NOMO-1 (cell line): Measurements from ENCODE around the gene SLC2A6.

ENCODE experiments used
- DNase-seq, 2 experiments: peaks; one replicate each; lab custom pipeline; 2025; ENCODE audit not compliant: unreplicated experiment in 2 of 2; lab: John Stamatoyannopoulos, UW

The SLC2A6 gene

DNA sequence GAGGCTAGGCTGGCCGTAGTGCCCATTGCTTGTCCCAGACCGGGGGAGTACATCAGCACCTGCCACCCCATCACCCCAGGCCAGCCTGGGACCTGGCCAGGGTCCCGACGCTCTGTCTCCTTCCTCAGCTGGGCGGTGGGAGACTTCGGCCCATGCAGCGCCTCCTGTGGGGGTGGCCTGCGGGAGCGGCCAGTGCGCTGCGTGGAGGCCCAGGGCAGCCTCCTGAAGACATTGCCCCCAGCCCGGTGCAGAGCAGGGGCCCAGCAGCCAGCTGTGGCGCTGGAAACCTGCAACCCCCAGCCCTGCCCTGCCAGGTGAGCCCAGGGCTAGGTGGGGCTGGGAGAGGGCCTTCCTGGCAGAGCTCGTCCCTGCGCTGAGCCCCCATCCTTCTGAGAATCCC is 35.7 kb downstream of the SLC2A6 start:
- DNase-seq: no peak

DNA sequence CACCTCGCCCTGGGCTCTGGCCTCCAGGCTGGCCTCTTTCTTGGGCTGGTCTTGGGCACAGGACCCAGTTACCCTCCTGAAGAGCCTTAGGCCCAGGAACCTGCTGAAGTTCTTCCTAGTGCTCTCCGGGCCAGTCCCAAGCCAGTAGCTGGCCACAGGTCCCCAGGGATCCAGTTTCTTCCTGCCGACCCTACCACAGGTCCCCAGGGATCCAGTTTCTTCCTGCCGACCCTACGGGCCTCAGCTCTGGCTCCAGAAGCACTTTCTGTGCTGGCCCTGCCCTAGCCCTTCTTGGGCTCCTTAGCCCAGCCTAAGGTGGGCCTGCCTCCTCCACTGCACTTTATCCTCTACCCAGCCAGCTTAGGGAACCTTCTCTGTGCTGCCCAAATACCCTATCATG is 37.3 kb downstream of the SLC2A6 start:
- DNase-seq: no peak

DNA sequence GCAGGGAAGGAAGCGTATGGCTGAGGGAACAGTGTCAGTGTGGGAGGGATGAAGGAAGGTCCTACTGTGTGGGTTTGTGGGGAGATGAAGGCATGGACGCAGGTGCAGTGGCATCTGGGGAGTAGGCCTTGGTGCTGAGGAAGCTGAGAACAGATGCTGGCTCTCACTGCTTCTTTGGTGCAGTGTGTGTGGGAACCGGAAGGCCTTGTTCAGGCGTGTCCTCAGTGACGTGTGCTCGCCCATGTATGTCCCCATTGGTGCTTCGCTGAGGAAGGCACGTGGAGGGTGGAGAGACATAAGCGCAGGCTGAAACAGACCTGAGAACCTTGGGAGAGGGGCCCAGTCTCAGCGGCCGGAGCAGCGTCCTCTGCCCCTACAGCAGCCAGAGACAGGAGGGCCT is 38.0 kb downstream of the SLC2A6 start:
- no peak for DNase-seq

DNA sequence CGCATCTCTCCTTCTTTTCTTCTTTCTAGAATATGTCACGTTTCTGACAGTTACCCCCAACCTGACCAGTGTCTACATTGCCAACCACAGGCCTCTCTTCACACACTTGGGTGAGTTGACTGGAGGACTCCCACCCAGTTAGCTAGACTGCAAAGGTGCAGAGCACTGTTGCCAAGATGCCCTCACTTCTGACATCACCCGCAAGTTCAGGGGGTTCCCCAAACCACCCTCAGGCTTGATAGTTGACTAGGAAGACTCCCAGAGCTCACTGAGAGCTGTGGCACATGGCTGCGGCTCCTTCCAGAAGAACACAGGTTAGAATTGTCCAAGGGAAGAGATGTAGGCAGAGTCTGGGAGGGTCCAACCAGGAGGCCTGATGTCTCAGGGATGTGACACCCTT is 39.6 kb downstream of the SLC2A6 start:
- no peak for DNase-seq

DNA sequence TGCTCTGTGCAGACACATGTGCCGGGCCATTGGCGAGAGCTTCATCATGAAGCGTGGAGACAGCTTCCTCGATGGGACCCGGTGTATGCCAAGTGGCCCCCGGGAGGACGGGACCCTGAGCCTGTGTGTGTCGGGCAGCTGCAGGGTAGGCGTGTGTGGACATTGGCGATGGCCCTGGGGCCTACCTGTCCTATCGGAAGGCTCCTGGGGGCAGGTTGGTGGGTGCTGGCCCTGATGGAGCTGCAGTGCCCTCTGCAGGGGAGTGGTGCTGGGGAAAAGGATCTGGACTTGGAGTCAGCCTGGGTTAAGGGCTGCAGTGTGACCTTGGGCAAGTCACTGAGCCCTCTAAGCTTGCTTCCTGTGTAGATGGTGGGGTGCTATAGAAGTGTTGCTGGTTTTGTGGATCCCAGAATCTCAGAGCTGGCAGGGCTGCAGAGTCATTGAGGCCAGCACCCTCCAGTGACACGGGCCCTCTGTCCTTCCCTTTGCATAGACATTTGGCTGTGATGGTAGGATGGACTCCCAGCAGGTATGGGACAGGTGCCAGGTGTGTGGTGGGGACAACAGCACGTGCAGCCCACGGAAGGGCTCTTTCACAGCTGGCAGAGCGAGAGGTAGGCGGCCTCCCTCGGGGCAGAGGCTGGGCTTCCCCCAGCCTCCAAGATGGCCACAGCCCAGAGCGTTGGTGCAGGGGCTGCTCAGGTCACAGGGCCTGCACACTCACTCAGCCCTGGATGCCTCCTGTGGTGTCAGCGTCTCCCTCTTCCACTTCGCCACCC is 41.0 kb downstream of the SLC2A6 start:
- DNase-seq: no peak

DNA sequence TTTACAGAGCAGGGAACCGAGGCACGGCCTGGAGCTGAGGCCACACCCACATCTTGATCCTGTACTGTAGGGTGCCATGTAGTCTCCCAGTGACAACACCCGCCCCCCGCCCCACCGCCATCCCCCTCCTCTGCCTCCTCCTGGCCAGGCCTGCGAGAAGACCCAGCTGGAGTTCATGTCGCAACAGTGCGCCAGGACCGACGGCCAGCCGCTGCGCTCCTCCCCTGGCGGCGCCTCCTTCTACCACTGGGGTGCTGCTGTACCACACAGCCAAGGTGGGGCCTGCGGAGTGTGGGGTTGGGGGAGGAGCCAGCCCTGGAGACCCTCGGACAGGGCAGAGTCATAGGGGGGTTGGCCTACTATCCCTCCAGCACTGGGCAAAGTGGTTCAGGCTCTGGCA is 42.2 kb downstream of the SLC2A6 start:
- no peak for DNase-seq

DNA sequence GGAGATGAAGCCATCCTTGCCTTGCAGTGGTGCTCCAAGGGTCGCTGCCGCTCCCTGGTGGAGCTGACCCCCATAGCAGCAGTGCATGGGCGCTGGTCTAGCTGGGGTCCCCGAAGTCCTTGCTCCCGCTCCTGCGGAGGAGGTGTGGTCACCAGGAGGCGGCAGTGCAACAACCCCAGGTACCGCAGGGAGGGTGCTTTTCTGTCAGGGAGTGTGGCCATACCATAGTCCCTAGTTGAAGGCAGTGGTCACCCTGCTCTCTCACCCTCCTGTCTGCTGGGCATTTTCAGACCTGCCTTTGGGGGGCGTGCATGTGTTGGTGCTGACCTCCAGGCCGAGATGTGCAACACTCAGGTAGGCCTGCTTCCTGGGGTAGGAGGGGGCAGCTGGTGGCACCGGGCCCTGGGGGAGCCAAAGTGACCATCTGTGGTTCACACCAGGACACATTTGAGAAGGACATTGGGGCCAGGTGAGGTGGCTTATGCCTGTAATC is 45.5 kb downstream of the SLC2A6 start:
- no peak for DNase-seq

DNA sequence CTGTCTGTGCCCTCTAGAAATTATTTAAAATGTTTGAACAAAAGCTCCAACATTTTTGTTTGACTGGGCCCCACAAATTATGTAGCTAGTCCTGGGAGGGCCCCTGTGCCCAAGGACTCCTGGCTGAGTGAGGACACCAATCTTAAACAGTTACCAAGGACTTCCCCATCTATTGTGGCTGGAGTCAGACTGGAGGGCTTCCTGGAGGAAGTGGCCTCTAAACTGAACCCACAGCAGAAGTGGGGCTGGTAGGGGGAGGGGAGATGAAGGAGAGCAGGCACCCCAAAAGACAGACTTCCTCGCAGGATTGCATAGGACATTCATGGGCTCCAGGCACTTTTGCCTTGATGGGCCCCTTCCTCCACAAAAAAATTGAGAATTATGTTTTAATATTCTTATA is 48.7 kb downstream of the SLC2A6 start:
- DNase-seq: no peak

DNA sequence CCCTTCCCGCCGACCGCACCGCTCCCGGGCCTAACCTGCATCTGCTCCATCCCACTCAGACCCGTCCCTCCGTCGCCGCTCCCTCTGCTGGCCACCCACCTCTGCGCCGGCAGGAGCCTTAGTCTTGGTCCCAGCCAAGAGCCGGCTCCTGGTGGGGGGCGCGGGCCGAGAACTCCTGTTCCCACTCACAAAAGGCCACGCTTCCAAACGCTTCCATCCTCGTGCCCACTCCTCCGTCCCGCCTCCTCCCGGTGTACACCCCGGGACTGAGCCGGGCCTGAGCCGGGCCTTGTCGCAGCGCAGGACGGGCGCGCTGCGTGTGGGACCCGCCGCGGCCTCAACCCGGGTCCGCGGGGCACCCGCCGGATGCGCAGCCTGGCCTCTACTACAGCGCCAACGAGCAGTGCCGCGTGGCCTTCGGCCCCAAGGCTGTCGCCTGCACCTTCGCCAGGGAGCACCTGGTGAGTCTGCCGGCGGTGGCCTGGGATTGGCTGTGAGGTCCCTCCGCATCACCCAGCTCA is 49.2 kb downstream of the SLC2A6 start:
- no peak for DNase-seq

DNA sequence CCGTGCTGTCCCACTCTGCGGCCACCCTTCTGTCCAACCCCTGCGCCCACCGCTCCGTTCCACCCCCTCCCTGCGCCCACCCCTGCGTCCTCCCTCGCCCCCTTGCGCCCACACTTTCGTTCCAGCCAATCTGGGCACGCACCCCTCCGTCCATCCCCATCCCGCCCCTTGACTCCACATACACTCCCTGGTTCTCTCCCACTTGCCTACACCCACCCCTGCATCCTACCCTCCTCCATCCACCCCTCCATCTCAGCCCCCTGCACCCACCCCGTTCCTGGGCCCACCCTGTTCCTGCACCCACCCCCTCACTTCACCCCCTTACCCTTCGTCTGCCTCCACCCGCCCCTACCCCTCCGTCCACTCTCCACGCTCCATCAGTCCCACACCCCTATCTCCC is 49.7 kb downstream of the SLC2A6 start:
- DNase-seq: no peak

DNA sequence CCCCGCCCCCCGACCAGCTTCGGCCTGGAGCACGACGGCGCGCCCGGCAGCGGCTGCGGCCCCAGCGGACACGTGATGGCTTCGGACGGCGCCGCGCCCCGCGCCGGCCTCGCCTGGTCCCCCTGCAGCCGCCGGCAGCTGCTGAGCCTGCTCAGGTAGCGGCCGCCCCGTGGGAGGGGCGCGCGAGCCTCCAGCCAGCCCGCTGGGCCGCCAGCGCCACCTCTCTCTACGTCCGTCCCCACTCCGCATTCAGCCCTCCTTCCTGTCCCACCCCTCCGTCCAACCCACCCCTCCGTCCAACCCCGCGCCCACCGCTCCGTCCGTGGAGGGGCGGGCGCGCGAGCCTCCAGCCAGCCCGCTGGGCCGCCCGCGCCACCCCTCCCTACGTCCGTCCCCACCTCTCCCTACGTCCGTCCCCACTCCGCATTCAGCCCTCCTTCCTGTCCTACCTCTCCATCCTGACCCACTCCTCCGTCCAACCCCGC is 50.2 kb downstream of the SLC2A6 start:
- DNase-seq: no peak

DNA sequence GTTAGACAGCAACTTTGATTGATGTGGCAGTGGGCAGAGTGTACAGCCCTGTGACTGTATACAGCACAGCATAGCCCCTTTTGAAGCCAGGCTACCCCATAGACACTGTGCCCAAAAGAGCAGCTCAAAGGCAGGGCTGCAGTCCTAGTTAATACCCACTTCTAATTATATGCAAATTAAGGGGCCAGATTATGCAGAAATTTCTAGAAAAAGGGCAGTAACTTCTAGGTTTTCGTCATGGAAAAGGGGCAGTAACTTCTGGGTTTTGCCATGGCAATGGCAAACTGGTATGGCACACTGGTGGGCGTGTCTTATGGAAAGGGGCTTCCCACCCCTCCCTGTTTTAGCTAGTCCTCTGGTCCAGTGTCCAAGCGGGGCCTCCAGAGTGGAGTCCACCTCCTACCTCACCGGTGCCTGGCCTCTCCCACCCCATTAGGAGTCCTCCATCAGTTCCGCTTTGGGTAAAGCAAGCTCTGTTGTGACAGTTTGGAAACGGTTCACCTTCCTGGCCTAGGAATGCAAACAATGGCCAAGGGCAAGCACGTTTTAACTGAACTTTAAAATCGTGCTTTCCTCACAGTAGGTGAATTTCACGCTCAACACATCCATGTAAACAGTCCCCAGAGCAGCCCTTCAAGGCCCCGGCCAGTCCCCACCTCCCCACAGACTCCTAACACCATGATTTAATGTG is 51.1 kb downstream of the SLC2A6 start:
- DNase-seq: no peak

DNA sequence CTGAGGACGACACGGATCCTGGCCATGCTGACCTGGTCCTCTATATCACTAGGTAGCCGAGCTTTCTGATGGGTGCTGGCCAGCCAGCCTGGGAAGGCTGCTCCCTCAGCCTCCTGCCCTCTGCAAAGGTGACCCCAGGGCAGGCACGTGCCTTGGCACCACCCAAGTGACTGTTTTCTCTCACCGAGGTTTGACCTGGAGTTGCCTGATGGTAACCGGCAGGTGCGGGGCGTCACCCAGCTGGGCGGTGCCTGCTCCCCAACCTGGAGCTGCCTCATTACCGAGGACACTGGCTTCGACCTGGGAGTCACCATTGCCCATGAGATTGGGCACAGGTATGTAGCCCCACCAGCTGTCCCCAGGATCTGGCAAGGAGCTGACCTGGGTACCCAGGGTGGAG is 52.9 kb downstream of the SLC2A6 start:
- no peak for DNase-seq

DNA sequence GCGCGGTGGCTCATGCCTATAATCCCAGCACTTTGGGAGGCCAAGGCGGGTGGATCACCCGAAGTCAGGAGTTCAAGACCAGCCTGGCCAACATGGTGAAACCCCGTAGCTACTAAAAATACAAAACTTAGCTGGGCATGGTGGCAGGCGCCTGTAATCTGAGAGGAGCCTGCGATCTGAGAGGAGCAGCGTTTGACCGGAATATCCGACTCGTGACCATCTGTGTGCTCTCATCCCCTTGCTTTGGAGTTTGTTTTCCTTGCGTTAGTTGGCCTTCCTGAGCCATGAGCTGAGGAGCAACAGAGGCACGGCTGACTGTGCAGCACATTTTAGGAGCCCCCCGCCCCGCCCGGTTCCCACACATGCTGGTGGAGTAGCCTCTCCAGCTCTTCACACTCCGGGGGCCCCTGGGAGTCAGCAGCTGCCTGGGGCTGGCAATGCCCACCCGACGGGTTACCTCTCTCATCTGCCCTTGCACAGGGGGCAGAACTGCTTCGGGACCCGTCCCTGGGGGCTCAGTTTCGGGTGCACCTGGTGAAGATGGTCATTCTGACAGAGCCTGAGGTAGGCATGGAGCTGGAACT is 53.8 kb downstream of the SLC2A6 start:
- no peak for DNase-seq

DNA sequence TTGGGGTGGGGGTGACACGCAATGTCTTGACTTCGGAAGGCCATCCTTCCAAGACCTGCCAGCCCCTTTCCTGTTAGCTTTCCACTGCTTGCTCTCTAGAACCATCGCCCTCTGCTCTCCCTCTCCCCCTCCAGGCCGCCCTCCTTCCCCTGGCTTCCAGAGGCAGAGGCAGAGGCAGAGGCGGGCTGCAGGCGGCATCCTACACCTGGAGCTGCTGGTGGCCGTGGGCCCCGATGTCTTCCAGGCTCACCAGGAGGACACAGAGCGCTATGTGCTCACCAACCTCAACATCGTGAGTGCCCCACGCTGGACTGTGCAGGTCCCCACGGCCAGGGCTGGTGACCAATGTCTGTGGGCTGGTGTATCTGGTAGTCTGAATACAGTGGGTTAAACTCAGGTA is 54.7 kb downstream of the SLC2A6 start:
- no peak for DNase-seq

DNA sequence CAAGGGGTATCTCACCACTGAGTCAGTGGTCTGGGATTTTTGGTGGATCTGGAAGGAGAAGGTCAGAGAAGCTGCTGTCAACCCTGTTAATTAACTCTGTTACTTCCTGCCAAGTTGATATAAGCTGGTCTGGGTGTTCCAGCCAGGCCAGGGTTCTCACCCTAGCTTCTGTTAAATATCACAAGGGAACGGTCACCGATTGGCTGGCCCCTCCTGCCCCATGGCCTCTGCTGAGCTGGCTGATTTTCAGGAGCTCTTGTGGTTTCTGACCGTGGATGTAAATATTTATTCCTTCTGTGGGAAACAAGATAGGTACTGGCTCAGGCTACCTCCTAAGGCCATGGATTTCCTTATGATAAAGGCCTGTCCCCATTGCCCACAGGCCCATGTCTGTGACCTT is 55.7 kb downstream of the SLC2A6 start:
- no peak for DNase-seq

DNA sequence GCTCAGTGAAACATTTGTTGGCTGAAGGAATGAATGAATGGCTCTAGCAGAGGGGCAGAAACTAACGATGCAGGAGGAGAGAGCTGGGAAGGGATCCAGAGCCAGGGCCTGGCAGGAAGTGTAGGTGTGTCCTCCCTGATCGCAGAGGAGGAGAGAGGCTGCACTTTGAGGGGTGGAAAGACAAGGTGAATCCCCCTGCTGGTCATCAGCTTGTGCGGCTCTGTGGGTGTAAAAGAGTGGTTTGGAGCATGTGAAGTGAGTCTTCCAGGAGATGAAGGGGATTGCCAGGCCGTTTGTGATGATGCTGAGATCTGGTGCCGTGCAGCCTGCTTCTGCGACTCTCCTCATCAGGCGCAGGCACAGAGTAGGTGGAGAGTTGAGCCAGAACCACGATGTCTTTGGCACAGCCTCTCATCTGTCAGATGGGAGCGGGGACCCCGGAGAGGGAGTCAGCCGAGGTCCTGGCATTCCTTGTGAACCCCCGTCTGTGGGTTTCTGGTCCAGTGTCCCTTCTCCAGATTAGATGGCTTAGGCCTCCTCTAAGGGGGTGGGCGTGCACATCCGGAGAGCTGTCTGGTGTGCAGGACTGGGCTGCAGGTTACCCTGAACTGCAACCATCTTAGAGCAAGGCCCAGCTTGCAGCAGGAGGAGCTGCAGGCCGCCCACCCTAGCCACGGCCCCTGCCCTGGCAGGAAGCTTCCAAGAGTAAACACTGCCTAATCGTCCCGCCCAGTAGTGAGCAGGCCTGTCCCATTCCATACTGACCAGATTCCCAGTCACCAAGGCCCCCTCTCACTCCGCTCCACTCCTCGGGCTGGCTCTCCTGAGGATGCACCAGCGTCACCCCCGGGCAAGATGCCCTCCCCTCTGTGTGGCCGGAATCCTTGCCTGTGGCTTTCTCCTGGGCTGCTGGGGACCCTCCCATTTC is 57.0 kb downstream of the SLC2A6 start, which contains the start of gene ADAMTS13:
TSS of gene ADAMTS13 (plus strand) at position 753 of the 928 bp plus-strand sequence. CDS start at position 830, 77 bp downstream.
- no peak for DNase-seq
